ENCODE data around the gene NES.

GRCh38 chr1:156709031-156709430 lies 31.8 kb upstream of the NES start:
- no peak for TF ChIP-seq CTCF (IDR thresholded peaks at IDR 0.05)
- no peak for TF ChIP-seq TCF7L2 (IDR thresholded peaks at IDR 0.05; ENCODE audit: low read depth, low read length)
